Heart left ventricle (tissue), 13 donors: ENCODE results near the gene SSH2.

ENCODE experiments used
- CTCF ChIP-seq, 12 donors: fragments of 200-600 bp; sonication (generic) in 4 of 12; IDR thresholded peaks; one replicate each; pipeline versions ENCODE4 v1.5.0 to v1.8.0; 2018 to 2022; ENCODE audit warnings: antibody characterized with exemption in 12 of 12, mild to moderate bottlenecking in 5 of 12
- POLR2A ChIP-seq, 2 donors: fragments of 450-650 bp; IDR thresholded peaks; one replicate each; pipeline ENCODE4 v1.6.1; 2017; ENCODE audit warnings: antibody characterized with exemption in 2 of 2, mild to moderate bottlenecking in 2 of 2, moderate library complexity in 2 of 2
- donor health status: ischemic (EF 13 %, LVEDD 7.1; RV severe dilation, severe dysfunction).
- donor health status: DM: no; HTN: yes; CAD: no.
- donor health status: DM: no; HTN: no; CAD: no.
- donor health status: ischemic (EF 25% LVEDD 6.9; RV normal size, moderate dysfunction).
- donor health status: ischemic (EF 25% LVEDD 5.7; RV mildly dilated, moderate dysfunction).
- donor health status: ischemic (EF 35%, LVEDD 5.7; RV mildly dilated, moderate dysfunction).
- donor health status: nonischemic (EF 11% LVEDD 7.7; RV severe dilation, severe dysfunction).
- donor health status: DM: yes; HTN: yes; CAD: no.
- donor health status: PGD.
- donor health status: ischemic (EF 29% LVEDD 5.4; RV normal size, mild dysfunction).
- donor health status: nonischemic (EF 23%, LVEDD 6.1; RV moderate dilation, normal function).

GRCh38 chr17:29791336-29792080, 138.5 kb downstream of the SSH2 start:
- TF ChIP-seq POLR2A (IDR thresholded peaks at IDR 0.05) (no peak), CTCF (IDR thresholded peaks at IDR 0.05) (no peak)
